Endothelial cell of umbilical vein (primary cell): ENCODE measurements around the gene GRM4. TPM values are rescaled to one million over a fixed set of nuclear protein-coding genes. Genes with fewer than 3 reads are reported as not detected.

ENCODE experiments used
- BruUV-seq: library from RNA; stranded (reverse); fragments of 400-500 nt; replicated peaks from 2 replicates; lab custom pipeline; 2021; lab: Mats Ljungman, UMichigan
- CTCF ChIA-PET: fragments of 300-600, 350-600 bp; sonication (Branson Sonifier 250); formaldehyde crosslinking; loops from one replicate; lab custom pipeline; 2021; ENCODE audit warnings: antibody characterized with exemption, inconsistent platforms; lab: Charles Lee
- POLR2A ChIA-PET: fragments of 300-600, 350-600 bp; sonication (Branson Sonifier 250); formaldehyde crosslinking; loops from one replicate; lab custom pipeline; 2021; ENCODE audit warnings: antibody characterized with exemption, inconsistent platforms; lab: Charles Lee
- DNase-seq: peaks from one replicate; pipeline ENCODE4 v3.0.0-alpha.2; 2011; ENCODE audit warnings: low read depth, low spot score
- FAIRE-seq: peaks from 2 replicates; lab custom pipeline; 2011; peaks lifted over from hg19 to GRCh38; lab: Jason Lieb, UNC
- H2AFZ ChIP-seq: 2 replicates; pipeline ENCODE4 v1.6.0; 2012; ENCODE audit warnings: low read depth, low read length, control low read depth, inconsistent platforms
- H3K27ac ChIP-seq: 2 replicates; pipeline ENCODE4 v1.5.1; 2011; ENCODE audit warnings: low read depth, mild to moderate bottlenecking, control low read depth, low read length, moderate library complexity; ENCODE audit not compliant: insufficient read depth
- H3K27me3 ChIP-seq, 2 experiments: 2 replicates each; pipeline versions ENCODE4 v1.6.0 to v1.6.1; 2011; ENCODE audit warnings: low read length in 2 of 2, mixed read lengths in 1 of 2; ENCODE audit not compliant: control insufficient read depth in 2 of 2, insufficient read depth in 2 of 2
- H3K36me3 ChIP-seq, 2 experiments: 2 replicates in 1 of 2; 3 replicates in 1 of 2; pipeline ENCODE4 v1.5.1; 2011; ENCODE audit warnings: low read length in 2 of 2, mild to moderate bottlenecking in 1 of 2, moderate library complexity in 1 of 2; ENCODE audit not compliant: control insufficient read depth in 2 of 2, insufficient read depth in 2 of 2; ENCODE audit errors: extremely low read depth in 1 of 2
- H3K4me1 ChIP-seq: 3 replicates; pipeline ENCODE4 v1.5.1; 2011; ENCODE audit warnings: mild to moderate bottlenecking, low read length; ENCODE audit not compliant: control insufficient read depth, insufficient read depth; ENCODE audit errors: extremely low read depth
- H3K4me2 ChIP-seq: 2 replicates; pipeline ENCODE4 v1.6.1; 2011; ENCODE audit warnings: low read length, control low read depth, mixed read lengths; ENCODE audit not compliant: insufficient read depth
- H3K4me3 ChIP-seq, 3 experiments: fragments of 200-600 bp in 1 of 3; sonication (generic), shearing (Covaris generic) in 1 of 3; replicated peaks in 1 of 3; 2 replicates each; pipeline ENCODE4 v1.5.1; 2011 to 2016; ENCODE audit warnings: control low read depth in 3 of 3, low read length in 3 of 3, mild to moderate bottlenecking in 2 of 3, inconsistent platforms in 1 of 3, low read depth in 1 of 3, moderate library complexity in 1 of 3; ENCODE audit not compliant: insufficient read depth in 1 of 3
- H3K79me2 ChIP-seq: 2 replicates; pipeline ENCODE4 v1.6.0; 2012; ENCODE audit warnings: low read length, inconsistent platforms; ENCODE audit not compliant: control insufficient read depth, insufficient read depth
- H3K9ac ChIP-seq: replicated peaks from 2 replicates; pipeline ENCODE3; 2011; ENCODE audit warnings: low read length, control low read depth; ENCODE audit not compliant: insufficient read depth; ENCODE audit errors: extremely low read depth
- H3K9me1 ChIP-seq: replicated peaks from 3 replicates; pipeline ENCODE4 v1.6.0; 2011; ENCODE audit warnings: mild to moderate bottlenecking, low read length; ENCODE audit not compliant: control insufficient read depth, insufficient read depth; ENCODE audit errors: extremely low read depth
- H3K9me3 ChIP-seq: replicated peaks from 2 replicates; pipeline ENCODE4 v1.5.1; 2012; ENCODE audit warnings: low read length, inconsistent platforms; ENCODE audit not compliant: control insufficient read depth, insufficient read depth
- H4K20me1 ChIP-seq: replicated peaks from 2 replicates; pipeline ENCODE3; 2011; ENCODE audit warnings: mild to moderate bottlenecking, low read length; ENCODE audit not compliant: control insufficient read depth, insufficient read depth; ENCODE audit errors: extremely low read depth
- CTCF ChIP-seq, 2 donors: IDR thresholded peaks; 1 replicate in 1 of 2; 2 replicates in 1 of 2; pipeline ENCODE4 v1.5.1; 2011; ENCODE audit warnings: low read length in 2 of 2, mild to moderate bottlenecking in 2 of 2, moderate library complexity in 2 of 2, control low read depth in 1 of 2, inconsistent platforms in 1 of 2, low read depth in 1 of 2; ENCODE audit not compliant: insufficient read depth in 1 of 2; ENCODE audit errors: extremely low read depth in 1 of 2
- EZH2 ChIP-seq: IDR thresholded peaks from 2 replicates; pipeline ENCODE4 v1.6.1; 2012; ENCODE audit warnings: borderline replicate concordance, low read depth, mild to moderate bottlenecking, moderate library complexity, low read length, inconsistent platforms; ENCODE audit not compliant: severe bottlenecking
- FOS ChIP-seq: IDR thresholded peaks from 2 replicates; pipeline ENCODE4 v1.6.1; 2011; ENCODE audit warnings: mild to moderate bottlenecking, low read length, moderate library complexity, borderline replicate concordance; ENCODE audit not compliant: insufficient read depth
- GATA2 ChIP-seq: IDR thresholded peaks from 2 replicates; pipeline ENCODE4 v1.7.0; 2011; ENCODE audit warnings: low read depth, mild to moderate bottlenecking, moderate library complexity, mixed read lengths, low read length; ENCODE audit not compliant: insufficient read length, insufficient read depth
- JUN ChIP-seq: IDR thresholded peaks from 2 replicates; pipeline ENCODE4 v1.6.1; 2011; ENCODE audit warnings: borderline replicate concordance, low read depth; ENCODE audit not compliant: insufficient read length, insufficient read depth
- MAX ChIP-seq: IDR thresholded peaks from 2 replicates; pipeline ENCODE4 v1.6.1; 2011; ENCODE audit not compliant: insufficient read depth, insufficient read length
- MYC ChIP-seq: IDR thresholded peaks from one replicate; pipeline ENCODE4 v1.6.1; 2011; ENCODE audit warnings: mild to moderate bottlenecking, low read depth, low read length
- POLR2A ChIP-seq: IDR thresholded peaks from 2 replicates; pipeline ENCODE4 v1.6.1; 2012; ENCODE audit warnings: low read depth, mild to moderate bottlenecking, control low read depth, low read length
- POLR2AphosphoS5 ChIP-seq: IDR thresholded peaks from 2 replicates; pipeline ENCODE4 v1.6.1; 2012; ENCODE audit warnings: low read depth, mild to moderate bottlenecking, control low read depth, low read length, moderate library complexity; ENCODE audit not compliant: insufficient read depth
- dilution Hi-C: fragments of 300-500 bp; cut with MboI; formaldehyde crosslinking; loops from one replicate; pipeline ENCODE4 v1.15.0; 2019; ENCODE audit warnings: low sequenced_read_pairs; ENCODE audit not compliant: extremely low pct_ligation_motif_present
- intact Hi-C: fragments of 100-400 bp; cut with micrococcal nuclease; formaldehyde crosslinking; loops from one replicate; pipeline ENCODE4 v1.10.0; 2022
- polyA plus RNA-seq, 4 experiments: library from polyadenylated mRNA; depleted of rRNA in 3 of 4; stranded (reverse) in 3 of 4; unstranded in 1 of 4; fragments of >200 nt; gene quantifications; 2 replicates each; pipeline versions ENCODE4 v1.2.1 to v1.2.3, GENCODE V29; 2011 to 2012; ENCODE audit warnings: missing spikeins in 1 of 4
- total RNA-seq: library from RNA; stranded (reverse); gene quantifications from 2 replicates; pipeline ENCODE4 v1.2.3, GENCODE V29; 2021

Gene GRM4
- total and polyA plus RNA-seq, 2 donors (not counting 3 experiments of a cell fraction or from before 2014, with no cell fraction given): 0.03 TPM; not detected in 1

- intact Hi-C loops: no loop called here
- H3K4me3 ChIP-seq: no peak overlapping the region
- dilution Hi-C loops: no loop called here
- FAIRE-seq (no peak), DNase-seq (no peak)
- H3K4me2 ChIP-seq: no peak overlapping the region
- H4K20me1 ChIP-seq: no peaks in the 10 kb centered on the region
- no peak overlapping the region for H2AFZ ChIP-seq
- ChIA-PET CTCF (no interaction called here), POLR2A (no interaction called here)
- no peak overlapping the region for H3K9ac ChIP-seq
- no peaks in the 10 kb centered on the region for H3K79me2 ChIP-seq
- no peak for TF ChIP-seq JUN
- no peak for TF ChIP-seq GATA2
- no peak for TF ChIP-seq POLR2A
- no peak for TF ChIP-seq CTCF (IDR thresholded peaks at IDR 0.05; ENCODE audit: extremely low read depth in 1 of 2, insufficient read depth in 1 of 2, low read depth in 1 of 2, low read length in 2 of 2)
- no peak for TF ChIP-seq FOS
- no peak for TF ChIP-seq MYC
- no peak for TF ChIP-seq MAX
- no peak for TF ChIP-seq EZH2
- TF ChIP-seq POLR2AphosphoS5: no peak
- no peaks in the 10 kb centered on the region for H3K9me1 ChIP-seq
- BruUV-seq: no TSS peak
- no peaks in the 10 kb centered on the region for H3K27me3 ChIP-seq
- H3K9me3 ChIP-seq: no peaks in the 10 kb centered on the region
- no peaks in the 10 kb centered on the region for H3K36me3 ChIP-seq
- H3K27ac ChIP-seq: no peak overlapping the region
- H3K4me1 ChIP-seq: no peaks in the 10 kb centered on the region
Measured at GRCh38 chr6:34113532-34113931, 32.4 kb downstream of the GRM4 start.
